HepG2 (cell line): ENCODE data around the gene PWP2. TPM values are rescaled to one million over a fixed set of nuclear protein-coding genes. Genes with fewer than 3 reads are reported as not detected.
A peak's percentile ranks its signal among the peaks of the same experiment; 100 is the strongest.
"Not testable (repeated sequence)": the region's sequence is repeated elsewhere in the genome, so short reads cannot be mapped to it uniquely, and the experiment has no call there.

ENCODE experiments used
- ATAC-seq: fragments of 200-7000 bp; cut with Tn5 transposase; 3 replicates; pipeline ENCODE4 v1.9.1; 2020; ENCODE audit warnings: mild to moderate bottlenecking, moderate library complexity
- BruUV-seq: library from RNA; stranded (reverse); fragments of 400-500 nt; replicated peaks from 2 replicates; lab custom pipeline; 2021; lab: Mats Ljungman, UMichigan
- CTCF ChIA-PET: fragments of 300-600 bp; formaldehyde crosslinking; extraction: SDS; loops from one replicate; lab custom pipeline; 2021; ENCODE audit warnings: low total read pairs, inconsistent platforms, low intra/inter-chr PET ratio; lab: Yijun Ruan, JAX
- POLR2A ChIA-PET: fragments of 350-600 bp; sonication (Branson Sonifier 250); formaldehyde crosslinking; loops from one replicate; lab custom pipeline; 2020; ENCODE audit warnings: antibody characterized with exemption, inconsistent platforms; lab: Yijun Ruan, JAX
- DNase-seq: peaks from one replicate; pipeline ENCODE4 v3.0.0-alpha.2; 2015; ENCODE audit warnings: low spot score
- FAIRE-seq: peaks from 3 replicates; lab custom pipeline; 2011; peaks lifted over from hg19 to GRCh38; lab: Jason Lieb, UNC
- H2AFZ ChIP-seq: one replicate; pipeline ENCODE4 v1.6.1; 2011; ENCODE audit warnings: low read length, inconsistent platforms
- H3K27ac ChIP-seq: fragments of 300-600 bp; 3 replicates; pipeline ENCODE4 v1.8.0; 2011; ENCODE audit warnings: mixed run types, mild to moderate bottlenecking, mixed read lengths, low read length, inconsistent platforms; ENCODE audit not compliant: insufficient read depth; ENCODE audit errors: extremely low read length
- H3K27me3 ChIP-seq, 2 experiments: fragments of 200-600 bp in 1 of 2; 2 replicates in 1 of 2; 3 replicates in 1 of 2; pipeline versions ENCODE4 v1.6.0 to v1.8.0; 2011; ENCODE audit warnings: low read length in 2 of 2, mild to moderate bottlenecking in 2 of 2, moderate library complexity in 2 of 2, inconsistent platforms in 1 of 2; ENCODE audit not compliant: insufficient read depth in 2 of 2, control insufficient read depth in 1 of 2
- H3K36me3 ChIP-seq, 2 experiments: fragments of 200-600 bp in 1 of 2; replicated peaks in 1 of 2; 2 replicates in 1 of 2; 3 replicates in 1 of 2; pipeline versions ENCODE4 v1.5.1 to v1.8.0; 2011; ENCODE audit warnings: low read length in 2 of 2, inconsistent platforms in 1 of 2; ENCODE audit not compliant: insufficient read depth in 2 of 2, control insufficient read depth in 1 of 2
- H3K4me1 ChIP-seq: 2 replicates; pipeline ENCODE4 v1.5.1; 2012; ENCODE audit warnings: low read length, inconsistent platforms; ENCODE audit not compliant: insufficient read depth
- H3K4me2 ChIP-seq: 2 replicates; pipeline ENCODE4 v1.6.0; 2011; ENCODE audit warnings: low read depth, low read length, inconsistent platforms
- H3K4me3 ChIP-seq, 3 experiments: fragments of 200-600 bp in 1 of 3; sonication (generic), shearing (Covaris generic) in 1 of 3; replicated peaks in 1 of 3; 2 replicates each; pipeline ENCODE4 v1.5.1; 2011 to 2016; ENCODE audit warnings: low read length in 3 of 3, inconsistent platforms in 2 of 3, low read depth in 2 of 3, mild to moderate bottlenecking in 2 of 3, control low read depth in 1 of 3, mixed read lengths in 1 of 3; ENCODE audit not compliant: insufficient read depth in 1 of 3
- H3K79me2 ChIP-seq: one replicate; pipeline ENCODE4 v1.6.1; 2011; ENCODE audit warnings: low read length, inconsistent platforms; ENCODE audit not compliant: insufficient read depth
- H3K9ac ChIP-seq: 2 replicates; pipeline ENCODE4 v1.6.0; 2011; ENCODE audit warnings: mild to moderate bottlenecking, low read depth, low read length, inconsistent platforms; ENCODE audit not compliant: insufficient read depth
- H3K9me3 ChIP-seq: 2 replicates; pipeline ENCODE4 v1.5.1; 2012; ENCODE audit warnings: mild to moderate bottlenecking, low read length
- H4K20me1 ChIP-seq: 2 replicates; pipeline ENCODE4 v1.6.0; 2011; ENCODE audit warnings: inconsistent platforms, mild to moderate bottlenecking, low read length, moderate library complexity; ENCODE audit not compliant: insufficient read depth
- WGBS: methylation state at CpG from one replicate; pipeline ENCODE4 v1.1.6; 2017; ENCODE audit warnings: low lambda C conversion rate; 5-methylcytosine and 5-hydroxymethylcytosine counted together
- in situ Hi-C: cut with HindIII; loops from 2 replicates; pipeline ENCODE4 v1.10.0; 2017; ENCODE audit warnings: low pct_unique_long_range_greater_than_20kb; ENCODE audit not compliant: extremely low pct_ligation_motif_present
- intact Hi-C: fragments of 100-400 bp; cut with micrococcal nuclease; formaldehyde crosslinking; loops from one replicate; pipeline ENCODE4 v1.10.0; 2022; ENCODE audit not compliant: unreplicated experiment
- polyA plus RNA-seq, 8 experiments: library from polyadenylated mRNA; depleted of rRNA in 3 of 8; stranded (reverse) in 7 of 8; unstranded in 1 of 8; fragments of >200 nt; fragmentation: Illumina TruSeq in 4 of 8; extraction: Trizol in 4 of 8; gene quantifications; 2 replicates each; pipeline versions ENCODE4 v1.2.1 to v1.2.3, GENCODE V29; 2011 to 2016; ENCODE audit warnings: low read depth in 4 of 8, missing spikeins in 1 of 8, mixed read lengths in 1 of 8; ENCODE audit not compliant: insufficient read depth in 1 of 8
- total RNA-seq, 5 experiments: library from RNA; depleted of rRNA; stranded (reverse); fragments of >200 nt; fragmentation: Illumina TruSeq; extraction: Trizol; gene quantifications; 2 replicates each; pipeline ENCODE4 v1.2.3, GENCODE V29; 2016; ENCODE audit warnings: low read depth in 1 of 5

PWP2 gene
- total and polyA plus RNA-seq, 2 of the 13 experiments (the other 11 are each of a cell fraction or from before 2014, with no cell fraction given), result 7.7 to 17.0 TPM

DNA sequence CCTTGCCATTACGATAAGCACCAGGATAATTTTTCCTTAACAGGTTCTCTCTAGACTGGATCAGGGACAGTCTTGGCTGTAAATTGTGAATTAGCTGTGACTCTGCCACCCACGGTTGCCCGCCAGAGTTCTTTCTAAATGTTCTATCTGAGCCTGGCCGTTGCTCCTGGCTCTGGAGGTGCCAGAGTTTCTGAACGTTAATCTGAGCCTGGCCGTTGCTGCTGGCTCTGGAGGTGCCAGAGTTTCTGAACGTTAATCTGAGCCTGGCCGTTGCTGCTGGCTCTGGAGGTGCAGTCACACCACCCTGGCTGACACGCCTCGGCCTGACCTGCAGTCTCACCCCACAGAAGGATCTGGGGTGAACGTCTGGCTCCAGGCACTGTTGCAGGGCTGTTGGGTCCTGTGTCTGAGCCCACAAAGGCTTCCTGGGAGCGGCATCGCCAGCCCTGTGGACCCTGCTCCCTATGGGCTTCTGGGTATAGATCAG is 56.0 kb downstream of the PWP2 start:
- H2AFZ ChIP-seq, H3K9me3 ChIP-seq, ATAC-seq, H3K9ac ChIP-seq, DNase-seq, H3K27me3 ChIP-seq, FAIRE-seq, H3K4me3 ChIP-seq, H3K4me1 ChIP-seq, H3K36me3 ChIP-seq, H3K79me2 ChIP-seq, in situ Hi-C loops, H3K27ac ChIP-seq, intact Hi-C loops, CTCF ChIA-PET, H3K4me2 ChIP-seq, H4K20me1 ChIP-seq, BruUV-seq, POLR2A ChIA-PET: not testable (repeated sequence)
- no CpG with 5 or more reads among the region's 13 CpGs for WGBS

DNA sequence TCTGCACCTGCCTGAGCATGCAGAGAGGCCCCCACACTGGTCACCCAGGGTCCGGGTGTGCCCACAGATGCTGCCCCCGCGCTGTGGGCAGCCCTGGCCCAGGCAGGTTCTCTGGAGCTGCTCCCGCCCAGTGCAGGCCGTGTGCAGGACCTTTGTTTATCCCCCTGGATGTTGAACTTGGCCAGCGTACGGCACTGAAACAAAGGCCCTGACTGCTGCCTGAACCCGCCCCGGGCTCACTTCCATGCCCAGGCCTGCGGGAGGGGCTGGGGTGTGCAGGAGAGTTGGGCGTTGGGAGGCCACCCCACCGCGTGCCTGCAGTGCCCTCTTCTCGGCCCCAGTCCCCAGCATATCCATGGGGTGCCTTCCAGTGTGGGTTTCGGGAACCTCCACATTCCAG is 58.7 kb downstream of the PWP2 start:
- H3K9me3 ChIP-seq, H3K9ac ChIP-seq, in situ Hi-C loops, POLR2A ChIA-PET, H4K20me1 ChIP-seq, H3K79me2 ChIP-seq, H3K36me3 ChIP-seq, H3K4me3 ChIP-seq, CTCF ChIA-PET, H3K27ac ChIP-seq, intact Hi-C loops, H3K4me1 ChIP-seq, FAIRE-seq, H3K27me3 ChIP-seq, H3K4me2 ChIP-seq, DNase-seq, H2AFZ ChIP-seq, BruUV-seq: not testable (repeated sequence)
- WGBS, result no CpG with 5 or more reads among the region's 15 CpGs
- peak; percentile 37; the same call in 2 of the 3 replicates for ATAC-seq

DNA sequence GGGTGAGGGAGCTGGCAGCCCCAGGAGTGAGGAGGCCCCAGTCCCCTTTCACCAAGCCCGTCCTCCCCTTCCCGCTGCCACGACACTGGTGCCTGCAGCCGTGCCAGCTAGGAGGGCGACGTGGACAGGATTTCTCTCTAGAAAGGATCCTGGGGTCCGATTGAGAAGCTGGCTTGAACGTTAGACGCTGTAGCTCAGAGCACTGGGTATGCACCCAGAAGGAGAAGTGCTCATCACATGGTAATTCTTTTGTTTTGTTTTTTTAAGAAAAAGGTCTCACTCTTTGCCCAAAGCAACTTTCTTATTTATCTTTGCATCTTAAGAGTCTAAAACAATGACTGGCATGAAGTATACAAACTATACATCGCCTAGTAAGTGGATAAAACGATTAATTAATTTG is 60.3 kb downstream of the PWP2 start:
- H3K4me1 ChIP-seq, ATAC-seq, H3K9ac ChIP-seq, H3K4me3 ChIP-seq, H2AFZ ChIP-seq, H4K20me1 ChIP-seq, CTCF ChIA-PET, DNase-seq, H3K36me3 ChIP-seq, BruUV-seq, FAIRE-seq, intact Hi-C loops, H3K27ac ChIP-seq, H3K79me2 ChIP-seq, in situ Hi-C loops, H3K4me2 ChIP-seq, H3K9me3 ChIP-seq, H3K27me3 ChIP-seq, POLR2A ChIA-PET: not testable (repeated sequence)
- 45% methylated on average over 2 of the region's 11 CpGs for WGBS

DNA sequence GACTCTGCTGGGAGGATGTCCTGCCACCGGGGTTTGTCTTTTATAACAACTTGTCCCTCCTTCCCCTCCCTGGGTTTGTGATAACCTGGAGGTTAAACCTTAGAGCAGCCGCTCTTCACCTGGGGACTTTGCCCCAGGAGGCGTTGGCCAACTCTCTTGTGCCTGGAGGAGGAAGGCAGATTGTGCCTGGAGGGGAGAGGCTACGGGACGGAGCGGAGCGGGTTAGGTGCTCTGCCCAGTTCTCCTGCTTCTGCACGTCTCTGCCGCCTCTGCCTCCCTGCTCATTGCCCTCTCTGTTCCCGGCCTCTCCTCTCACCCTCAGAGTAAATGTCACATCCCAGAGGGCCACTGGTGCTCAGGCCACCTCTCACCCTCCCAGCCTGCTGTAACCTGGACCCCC is 63.1 kb downstream of the PWP2 start:
- ATAC-seq, result peak; percentile 37
- H3K9ac ChIP-seq, H3K27ac ChIP-seq, H3K36me3 ChIP-seq, H3K79me2 ChIP-seq, POLR2A ChIA-PET, FAIRE-seq, BruUV-seq, H3K27me3 ChIP-seq, CTCF ChIA-PET, in situ Hi-C loops, DNase-seq, H3K4me2 ChIP-seq, intact Hi-C loops, H3K4me3 ChIP-seq, H3K4me1 ChIP-seq, H2AFZ ChIP-seq, H3K9me3 ChIP-seq, H4K20me1 ChIP-seq: not testable (repeated sequence)
- WGBS, result no CpG with 5 or more reads among the region's 10 CpGs
